ENCODE data around the gene AGMO.

The AGMO gene

GRCh38 chr7:15234431-15234830 is 327.4 kb downstream of the AGMO start:
- no peaks in the 10 kb centered on the region for H3K27me3 ChIP-seq (ENCODE audit: low read depth, low read length)
- H3K4me3 ChIP-seq (ENCODE audit: low read length): no peak overlapping the region
- TF ChIP-seq CTCF (IDR thresholded peaks at IDR 0.05; ENCODE audit: low read depth, low read length): no peak
- TF ChIP-seq EZH2phosphoT487 (IDR thresholded peaks at IDR 0.05; ENCODE audit: low read depth): no peak
- H3K79me2 ChIP-seq (ENCODE audit: low read length): no peaks in the 10 kb centered on the region
- peaks cover under 1% of the 10 kb centered on the region; the same call in 1 of the 2 replicates for H3K4me1 ChIP-seq (ENCODE audit: low read length)
- H3K27ac ChIP-seq (ENCODE audit: low read length): no peak overlapping the region
- H4K20me1 ChIP-seq (ENCODE audit: insufficient read depth, low read length): no peaks in the 10 kb centered on the region
- H3K4me2 ChIP-seq (ENCODE audit: low read length): no peak overlapping the region
- H3K9ac ChIP-seq (ENCODE audit: low read length): no peak overlapping the region
- no peaks in the 10 kb centered on the region for H3K9me3 ChIP-seq (ENCODE audit: insufficient read depth, low read length)
- no peak overlapping the region for H2AFZ ChIP-seq (ENCODE audit: low read depth, low read length)
- H3K36me3 ChIP-seq (replicated peaks; ENCODE audit: low read depth, low read length): no peaks in the 10 kb centered on the region

GRCh38 chr7:15228831-15229230 is 333.0 kb downstream of the AGMO start:
- H3K27ac ChIP-seq (ENCODE audit: low read length): no peak overlapping the region
- H3K79me2 ChIP-seq (ENCODE audit: low read length): no peaks in the 10 kb centered on the region
- H3K9me3 ChIP-seq (ENCODE audit: insufficient read depth, low read length): no peaks in the 10 kb centered on the region
- no peaks in the 10 kb centered on the region for H3K36me3 ChIP-seq (replicated peaks; ENCODE audit: low read depth, low read length)
- TF ChIP-seq EZH2phosphoT487 (IDR thresholded peaks at IDR 0.05; ENCODE audit: low read depth) (no peak), CTCF (IDR thresholded peaks at IDR 0.05; ENCODE audit: low read depth, low read length) (no peak)
- H3K27me3 ChIP-seq (ENCODE audit: low read depth, low read length): no peaks in the 10 kb centered on the region
- no peak overlapping the region for H3K9ac ChIP-seq (ENCODE audit: low read length)
- H2AFZ ChIP-seq (ENCODE audit: low read depth, low read length): no peak overlapping the region
- H3K4me3 ChIP-seq (ENCODE audit: low read length): no peak overlapping the region
- H3K4me2 ChIP-seq (ENCODE audit: low read length): no peak overlapping the region
- H4K20me1 ChIP-seq (ENCODE audit: insufficient read depth, low read length): no peaks in the 10 kb centered on the region
- H3K4me1 ChIP-seq (ENCODE audit: low read length): no peaks in the 10 kb centered on the region

- no peak overlapping the region for H2AFZ ChIP-seq (ENCODE audit: low read depth, low read length)
- no peaks in the 10 kb centered on the region for H4K20me1 ChIP-seq (ENCODE audit: insufficient read depth, low read length)
- no peak overlapping the region for H3K4me3 ChIP-seq (ENCODE audit: low read length)
- no peaks in the 10 kb centered on the region for H3K36me3 ChIP-seq (replicated peaks; ENCODE audit: low read depth, low read length)
- no peak overlapping the region for H3K27ac ChIP-seq (ENCODE audit: low read length)
- no peaks in the 10 kb centered on the region for H3K9me3 ChIP-seq (ENCODE audit: insufficient read depth, low read length)
- H3K4me2 ChIP-seq (ENCODE audit: low read length): no peak overlapping the region
- no peak overlapping the region for H3K9ac ChIP-seq (ENCODE audit: low read length)
- TF ChIP-seq EZH2phosphoT487 (IDR thresholded peaks at IDR 0.05; ENCODE audit: low read depth) (no peak), CTCF (IDR thresholded peaks at IDR 0.05; ENCODE audit: low read depth, low read length) (no peak)
- no peaks in the 10 kb centered on the region for H3K4me1 ChIP-seq (ENCODE audit: low read length)
- H3K79me2 ChIP-seq (ENCODE audit: low read length): no peaks in the 10 kb centered on the region
- H3K27me3 ChIP-seq (ENCODE audit: low read depth, low read length): no peaks in the 10 kb centered on the region
These were observed 335.8 kb downstream of the AGMO start for GRCh38 chr7:15225981-15226380.

GRCh38 chr7:15219758-15220157 is 342.1 kb downstream of the AGMO start:
- Histone ChIP-seq H3K4me1 (ENCODE audit: low read length) (no peaks in the 10 kb centered on the region), H2AFZ (ENCODE audit: low read depth, low read length) (no peak overlapping the region), H3K27ac (ENCODE audit: low read length) (no peak overlapping the region), H3K4me2 (ENCODE audit: low read length) (no peak overlapping the region), H3K79me2 (ENCODE audit: low read length) (no peaks in the 10 kb centered on the region), H3K36me3 (replicated peaks; ENCODE audit: low read depth, low read length) (no peaks in the 10 kb centered on the region), H3K4me3 (ENCODE audit: low read length) (no peak overlapping the region), H3K9me3 (ENCODE audit: insufficient read depth, low read length) (no peaks in the 10 kb centered on the region), H3K9ac (ENCODE audit: low read length) (no peak overlapping the region), H4K20me1 (ENCODE audit: insufficient read depth, low read length) (no peaks in the 10 kb centered on the region), H3K27me3 (ENCODE audit: low read depth, low read length) (no peaks in the 10 kb centered on the region)
- TF ChIP-seq CTCF (IDR thresholded peaks at IDR 0.05; ENCODE audit: low read depth, low read length): no peak
- no peak for TF ChIP-seq EZH2phosphoT487 (IDR thresholded peaks at IDR 0.05; ENCODE audit: low read depth)

Data from OCI-LY3 (cell line).